Measurements from ENCODE around the gene CHST1.

Gene CHST1

DNA sequence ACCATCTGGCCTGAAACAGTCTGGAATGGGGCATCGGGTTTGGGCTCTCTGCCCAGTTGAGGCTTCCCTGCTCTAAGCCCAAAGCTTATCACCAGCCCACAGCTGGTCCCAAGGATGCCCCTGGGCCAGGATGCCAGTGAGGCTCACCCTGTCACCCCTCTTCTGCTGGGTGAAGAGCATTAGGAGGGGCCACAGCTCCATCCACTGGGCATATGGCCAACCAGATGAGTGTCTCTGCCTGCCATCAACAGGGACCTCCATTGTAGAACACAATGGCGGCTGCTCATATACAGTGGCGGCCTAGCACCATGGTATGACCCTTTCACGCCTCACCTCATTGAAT, 5.6 kb downstream of the CHST1 start:
- DNase-seq = peak; percentile 8

DNA sequence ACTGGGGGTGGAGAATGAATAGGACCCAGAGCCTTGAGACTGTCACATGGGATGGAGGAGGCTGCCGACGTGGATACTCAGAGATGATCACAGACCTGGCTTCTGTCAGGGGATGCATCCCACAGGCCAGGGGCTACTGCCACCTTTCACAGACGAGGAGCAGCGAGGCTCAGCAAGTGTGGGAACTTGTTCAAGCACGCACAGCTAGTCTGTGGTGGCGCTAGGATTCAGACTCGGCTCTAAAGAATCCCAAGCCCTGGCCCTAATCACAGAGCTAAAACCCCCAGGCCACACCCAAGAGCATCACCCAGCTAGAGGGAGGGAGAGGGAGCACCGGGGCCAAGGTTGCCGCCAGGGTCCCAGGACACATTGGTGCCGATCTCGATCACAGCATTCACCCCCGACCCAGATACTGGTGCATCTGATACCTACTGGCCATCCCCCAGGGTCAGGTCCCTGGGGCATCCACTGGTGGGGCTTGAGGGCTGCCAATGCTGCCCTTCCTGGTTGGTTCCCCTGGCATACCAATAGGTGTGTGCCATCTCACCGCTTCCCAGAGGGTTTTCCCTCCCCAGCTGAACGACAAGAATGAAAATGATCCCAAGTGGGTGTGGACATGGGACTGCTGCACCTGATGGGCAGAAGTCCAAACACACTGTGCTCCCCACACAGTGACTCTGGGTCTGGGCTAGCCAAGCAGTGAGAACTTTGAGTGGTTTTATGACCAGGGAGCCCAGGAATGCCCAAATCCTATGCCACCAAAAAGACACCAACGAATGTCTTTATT, 6.2 kb downstream of the CHST1 start:
- no peak for DNase-seq

DNA sequence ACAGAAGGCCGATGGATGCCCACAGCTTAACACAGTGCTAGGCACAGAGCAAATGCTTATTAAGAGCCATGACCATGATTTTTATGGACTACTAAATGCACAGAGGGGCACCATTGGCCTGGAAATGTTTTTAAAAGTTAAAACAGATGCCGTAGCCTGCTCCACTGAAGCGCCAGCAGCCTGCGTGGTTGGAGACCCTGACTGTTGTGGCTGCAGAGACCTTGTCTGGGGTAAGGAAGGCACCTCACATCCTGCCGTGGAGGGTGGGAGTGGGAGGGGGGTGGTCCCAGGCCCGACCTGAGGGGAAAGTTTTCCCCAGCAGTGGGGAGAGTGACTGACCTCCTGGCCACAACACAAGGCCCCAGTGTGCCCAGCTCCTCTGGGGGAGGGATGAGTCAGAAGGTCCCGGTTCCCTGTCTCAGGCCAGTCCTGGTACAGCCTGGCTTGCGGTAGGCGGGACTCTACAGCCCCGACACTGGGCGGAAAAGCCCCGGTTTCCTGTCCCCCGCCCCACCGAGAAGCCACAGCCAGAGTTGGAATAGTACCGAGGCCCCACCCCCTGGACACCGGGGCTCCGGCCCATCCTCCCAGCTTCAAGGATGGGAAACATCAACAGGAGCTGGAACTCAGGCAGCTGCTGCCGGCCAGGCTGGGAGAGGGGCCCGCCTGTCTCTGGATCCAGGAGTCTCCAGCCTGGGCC, 7.0 kb downstream of the CHST1 start:
- DNase-seq = no peak

DNA sequence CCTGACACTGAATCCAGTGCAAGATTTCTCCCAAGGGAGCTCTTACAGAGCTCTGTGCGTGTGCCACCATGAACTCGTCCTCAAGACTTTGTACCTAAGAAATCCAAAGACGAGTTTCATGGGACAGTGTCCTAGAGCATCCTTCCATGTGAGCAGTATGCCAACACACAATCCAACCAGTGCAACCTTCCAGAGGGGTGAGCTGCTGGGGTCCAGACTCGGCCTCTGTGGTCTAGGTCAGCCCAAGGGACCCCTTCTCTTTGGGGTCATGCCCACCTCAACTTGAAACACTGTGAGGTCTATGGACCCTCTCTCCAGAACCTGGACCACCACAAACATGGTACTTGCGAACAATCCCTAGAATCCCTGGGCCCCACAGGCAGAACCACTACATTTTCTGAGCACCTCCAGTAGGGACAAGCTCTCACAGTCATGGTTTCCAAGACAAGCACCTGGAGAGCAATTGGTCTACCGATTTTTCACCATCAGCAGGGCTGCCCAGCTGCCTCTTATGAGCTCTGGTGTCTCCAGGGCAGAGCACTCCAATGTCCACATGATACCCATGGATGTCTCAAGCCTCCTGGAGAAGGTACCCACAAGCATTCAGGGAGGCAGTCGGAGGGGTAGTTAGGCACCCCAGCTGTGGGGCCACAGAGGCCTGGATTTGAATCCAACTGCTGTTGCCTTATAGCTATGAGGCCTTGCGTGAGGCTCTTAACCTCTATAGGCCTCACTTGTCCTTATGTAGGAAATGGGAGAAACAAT, 7.7 kb downstream of the CHST1 start:
- no peak for DNase-seq

DNA sequence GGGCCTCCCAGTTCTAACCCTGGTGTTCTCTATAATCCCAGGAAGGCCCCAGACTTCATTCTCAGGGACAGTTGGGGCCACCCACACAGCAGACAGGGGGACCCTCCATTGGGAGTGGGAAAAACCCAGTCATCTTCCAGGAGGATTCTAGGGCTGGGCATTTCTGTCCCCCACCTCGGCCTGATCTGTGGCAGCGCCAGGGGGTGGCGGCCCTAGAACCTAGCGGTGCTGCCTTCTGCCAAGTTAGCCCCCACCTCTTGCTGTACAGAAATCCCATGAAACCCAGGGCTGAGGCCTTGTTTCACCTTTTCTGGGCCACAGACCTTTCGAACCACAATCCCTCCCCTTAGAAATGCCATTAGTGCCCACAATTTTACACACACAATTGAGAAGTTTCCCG, 9.6 kb downstream of the CHST1 start:
- no peak for DNase-seq

DNA sequence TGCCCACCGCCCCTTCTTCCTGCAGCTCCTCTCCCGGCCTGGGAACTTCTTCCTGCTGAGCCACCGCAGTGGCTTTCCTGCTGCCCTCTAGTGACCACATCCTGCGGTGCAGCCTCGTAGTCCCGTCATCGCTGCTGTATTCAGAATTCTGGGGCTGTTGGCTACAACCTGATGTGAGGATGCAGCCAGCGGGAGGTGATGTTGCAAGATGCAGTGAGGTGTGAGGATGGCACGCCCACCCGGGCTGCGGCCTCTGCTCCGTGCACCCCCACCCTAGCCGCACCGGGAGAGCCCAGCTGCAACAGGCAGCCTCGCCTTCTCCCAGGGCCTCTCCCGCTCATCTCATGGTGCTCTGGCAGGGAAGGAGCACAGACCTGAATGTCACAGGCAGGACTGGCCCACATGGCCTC, 10.1 kb downstream of the CHST1 start:
- DNase-seq = peak; percentile 60

DNA sequence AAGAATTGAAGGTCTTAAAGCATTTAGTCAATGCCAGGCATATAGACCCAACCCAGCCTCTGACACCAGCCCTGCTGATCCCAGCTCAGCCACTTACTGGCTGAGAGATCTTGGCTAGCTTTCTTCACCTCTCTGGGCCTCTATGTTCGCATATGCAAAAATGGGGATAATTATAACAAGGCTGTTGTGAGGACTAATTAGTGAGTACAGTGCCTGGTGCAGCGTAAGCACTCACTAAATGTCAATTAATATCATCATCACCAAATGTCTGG, 10.5 kb downstream of the CHST1 start:
- no peak for DNase-seq

DNA sequence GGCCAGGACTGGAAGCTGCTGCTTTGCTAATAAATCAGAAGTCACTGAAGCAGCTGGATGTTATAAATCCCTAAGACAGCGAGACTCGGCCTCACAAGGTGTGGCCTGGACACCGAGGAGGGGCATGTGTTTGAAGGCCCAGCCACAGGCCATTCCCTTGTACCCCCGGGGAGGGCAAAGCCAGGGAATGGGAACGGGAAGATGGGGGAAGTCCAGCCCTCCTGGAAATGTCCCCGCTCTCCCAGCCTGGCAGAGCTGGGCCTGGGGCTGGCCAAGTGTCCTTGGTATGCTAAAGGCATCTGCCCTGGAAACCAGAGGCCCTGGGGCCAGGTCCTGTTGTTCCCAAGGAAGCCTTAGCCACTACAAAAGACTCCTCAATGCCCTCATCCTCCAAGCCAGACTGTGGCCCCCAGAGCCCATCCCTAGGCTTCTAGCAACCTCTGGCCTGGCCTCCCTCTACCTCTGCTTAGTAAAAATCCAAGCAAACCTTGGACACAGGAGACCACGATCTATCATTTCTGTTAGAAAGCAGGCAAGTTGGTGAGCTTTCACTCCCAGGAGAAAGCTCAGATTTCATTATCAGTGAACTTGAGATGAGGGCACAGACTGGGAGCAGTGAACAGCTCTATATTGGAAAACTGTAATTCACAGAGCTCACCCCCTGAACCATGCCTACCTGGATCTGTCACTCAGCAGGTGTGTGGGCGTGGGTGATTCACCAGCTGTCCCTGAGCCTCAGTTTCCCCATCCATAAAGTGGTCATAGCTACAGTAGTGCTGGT, 11.0 kb downstream of the CHST1 start:
- no peak for DNase-seq

DNA sequence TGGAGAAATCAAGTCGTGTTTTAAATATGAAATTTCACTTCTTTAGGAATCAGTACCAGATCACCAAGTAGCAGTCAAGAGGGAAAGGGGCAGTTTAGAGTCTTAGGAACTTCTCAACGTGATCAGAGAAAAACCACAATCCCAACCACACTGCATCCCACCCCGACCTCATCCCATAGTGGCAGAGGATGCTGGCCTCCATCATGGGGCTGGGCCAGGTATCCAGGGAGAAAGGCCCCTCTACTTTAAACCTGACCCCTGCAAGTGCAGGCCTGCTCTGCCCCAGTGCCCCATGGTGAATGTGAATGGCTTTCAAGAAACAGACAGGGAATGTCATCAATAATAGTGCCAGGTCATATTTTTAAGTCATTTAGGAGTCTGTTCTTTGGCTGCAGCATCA, 12.1 kb downstream of the CHST1 start:
- no peak for DNase-seq

DNA sequence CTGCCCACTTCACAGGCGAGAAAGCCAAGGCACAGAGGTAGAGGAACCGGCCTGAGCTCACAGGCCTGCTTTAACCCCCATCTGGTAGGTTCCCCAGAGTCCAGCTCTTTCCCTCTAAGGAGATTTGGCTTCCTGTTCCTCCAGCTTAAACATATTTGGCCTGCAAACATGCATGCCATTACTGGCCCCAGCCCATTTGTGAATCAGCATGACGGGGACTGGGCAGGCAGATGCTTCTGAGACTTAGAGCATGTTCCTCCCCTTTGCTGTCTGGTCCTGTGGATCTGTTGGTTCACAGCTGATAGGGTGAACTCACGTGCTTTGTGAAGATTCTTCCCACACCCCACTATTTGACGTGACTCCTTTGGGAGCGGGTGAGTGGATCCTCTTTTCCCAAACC, 12.6 kb downstream of the CHST1 start:
- no peak for DNase-seq

DNA sequence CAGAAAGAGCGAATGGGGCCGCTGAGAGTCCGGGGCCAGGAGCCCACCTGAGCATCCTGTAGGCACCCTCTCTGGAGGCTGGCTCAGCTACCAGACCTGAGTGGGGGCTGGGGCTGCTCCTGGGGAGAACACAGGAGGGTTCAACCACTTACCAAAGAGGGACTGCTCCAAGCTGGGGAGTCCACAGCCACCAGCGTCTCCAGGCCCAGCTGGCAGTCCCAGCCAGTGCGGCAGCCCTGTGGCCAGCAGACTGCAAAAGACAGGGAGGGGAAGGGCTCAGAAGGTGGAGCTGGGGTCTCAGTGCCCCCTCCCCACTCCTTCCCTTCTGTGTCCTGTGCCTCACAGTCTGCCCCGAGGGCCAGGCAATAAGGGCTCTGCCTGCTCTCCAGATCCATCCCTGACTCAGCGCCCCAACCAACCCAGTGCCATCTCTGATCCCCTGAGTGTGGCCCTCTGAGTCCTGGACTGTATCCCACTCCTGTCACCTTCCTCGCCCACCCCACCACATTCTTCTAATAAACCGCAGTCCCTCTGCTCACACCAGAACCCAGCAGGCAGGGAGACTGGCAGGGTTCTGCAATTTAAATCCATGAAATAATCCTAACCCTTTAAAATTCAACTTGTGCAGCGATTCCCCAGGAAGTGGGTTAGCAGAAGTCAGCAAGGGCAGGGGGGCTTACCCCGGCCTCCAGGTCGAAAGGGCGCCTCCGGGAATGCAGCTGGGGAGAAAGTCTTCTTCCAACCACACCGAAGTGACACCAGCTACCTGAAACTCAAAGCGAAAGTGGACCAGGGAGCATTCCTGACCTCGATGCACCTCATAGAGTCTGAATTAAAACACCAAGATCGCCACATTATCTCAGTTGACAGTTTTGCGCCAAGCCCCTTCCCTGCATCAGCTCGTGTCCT, 13.3 kb downstream of the CHST1 start:
- DNase-seq = no peak

DNA sequence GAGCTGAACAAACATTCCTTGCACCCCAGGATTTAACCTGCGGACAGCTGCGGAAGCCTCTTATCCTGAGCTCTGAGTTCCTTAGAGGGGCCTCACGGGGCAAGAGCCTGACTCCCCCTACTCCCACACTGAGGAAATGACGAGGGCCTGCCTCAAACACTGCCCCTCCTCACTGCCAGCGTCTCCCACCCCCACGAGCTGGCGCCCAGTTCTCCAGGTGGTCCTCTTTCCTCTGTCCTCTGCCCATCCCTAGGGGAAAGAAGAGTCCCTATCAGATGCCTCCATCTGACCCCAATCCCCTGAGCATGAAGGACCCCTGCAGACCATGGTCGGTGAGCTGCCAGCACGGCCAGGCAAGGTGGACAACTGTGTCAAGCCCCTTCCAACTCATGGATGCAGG, 14.3 kb downstream of the CHST1 start:
- DNase-seq = no peak

DNA sequence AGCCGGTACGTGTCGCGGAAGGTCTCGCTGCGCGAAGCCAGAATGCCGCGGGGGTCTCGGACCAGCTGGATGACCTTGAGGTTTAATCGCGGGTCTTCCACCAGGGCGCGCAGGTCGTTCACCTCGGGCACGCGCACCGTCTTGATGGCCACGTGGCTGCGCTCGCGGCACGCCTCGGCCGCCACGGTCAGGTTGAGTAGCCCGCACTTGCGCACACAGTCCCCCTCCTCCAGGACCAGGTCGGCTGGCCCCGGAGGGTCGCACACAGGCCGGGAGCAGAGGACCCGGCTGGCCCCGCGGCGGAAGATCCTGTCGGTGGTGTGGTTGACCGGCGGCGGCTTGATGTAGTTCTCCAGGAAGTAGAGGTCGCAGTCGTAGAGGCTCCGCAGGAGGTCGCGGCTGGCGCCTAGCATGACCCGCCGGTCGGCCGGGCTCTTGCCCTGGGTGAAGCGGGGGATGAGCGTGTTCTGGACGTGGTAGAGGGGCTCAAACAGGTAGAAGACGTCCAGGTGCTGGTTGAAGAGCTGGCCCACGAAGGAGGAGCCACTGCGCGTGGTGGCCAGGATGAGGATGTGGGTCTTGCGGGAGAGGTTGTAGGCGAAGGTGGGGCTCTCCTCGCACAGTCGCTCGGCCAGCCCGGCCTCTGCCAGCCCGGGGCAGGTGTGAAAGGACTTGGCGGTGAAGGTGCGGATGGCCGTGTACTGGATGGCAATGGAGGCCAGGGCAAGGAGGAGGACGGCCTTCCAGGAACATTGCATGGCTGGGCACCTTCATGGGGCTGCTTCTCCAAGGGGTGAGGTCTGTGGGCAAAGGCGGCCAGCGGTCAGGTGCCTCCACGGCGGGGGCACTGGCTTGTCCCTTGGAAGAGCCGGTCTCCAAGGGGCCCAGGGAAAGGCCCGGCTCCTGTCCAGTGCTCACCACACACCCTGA, 15.0 kb downstream of the CHST1 start:
- DNase-seq = no peak

DNA sequence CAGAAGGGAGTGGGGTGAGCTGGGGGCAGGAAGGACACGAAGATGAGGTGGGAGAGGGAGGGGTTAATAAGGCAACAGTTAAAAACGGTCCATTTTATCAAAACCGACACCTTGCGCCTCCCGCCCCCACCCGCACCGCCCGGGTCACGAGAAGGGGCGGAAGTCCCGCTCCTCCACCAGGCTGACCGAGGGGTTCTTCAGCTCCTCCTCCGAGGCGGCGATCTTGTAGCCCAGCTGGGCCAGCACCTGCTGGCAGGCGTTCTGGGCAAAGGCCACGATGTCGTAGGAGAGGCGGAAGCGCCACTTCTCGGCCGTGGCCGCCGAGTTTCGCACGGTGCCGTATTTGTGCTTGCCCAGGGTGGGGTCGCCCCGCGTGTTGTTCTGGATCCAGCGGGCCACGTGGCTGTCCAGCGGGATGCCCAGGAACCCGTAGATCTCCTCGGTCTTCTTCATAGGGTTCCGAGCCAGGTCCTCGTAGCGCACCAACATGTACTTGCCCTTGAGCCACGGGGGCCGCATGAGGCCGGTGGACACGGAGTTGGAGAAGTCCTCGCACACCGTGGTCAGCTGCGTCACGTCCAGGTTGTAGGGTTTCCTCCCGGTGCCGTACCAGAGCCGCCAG, 15.8 kb downstream of the CHST1 start:
- no peak for DNase-seq

DNA sequence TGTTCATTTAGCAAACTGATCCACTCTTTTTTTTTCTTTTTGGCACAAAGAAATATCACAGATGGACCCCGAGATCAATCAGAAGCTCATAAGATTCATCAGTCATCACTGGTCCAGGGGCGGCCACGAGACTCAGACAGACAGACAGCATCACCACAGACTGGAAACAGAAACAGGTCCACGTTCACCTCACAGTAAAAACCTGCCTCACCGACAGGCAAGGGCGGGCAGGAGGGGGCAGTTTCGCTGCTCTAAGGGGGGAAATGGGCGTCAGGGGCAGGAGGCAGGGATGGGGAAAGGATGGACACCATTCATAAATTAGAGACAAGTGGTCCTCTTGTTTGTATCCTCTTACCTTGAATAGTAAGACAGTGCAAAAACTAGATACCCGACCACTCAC, 16.5 kb downstream of the CHST1 start:
- DNase-seq = no peak

DNA sequence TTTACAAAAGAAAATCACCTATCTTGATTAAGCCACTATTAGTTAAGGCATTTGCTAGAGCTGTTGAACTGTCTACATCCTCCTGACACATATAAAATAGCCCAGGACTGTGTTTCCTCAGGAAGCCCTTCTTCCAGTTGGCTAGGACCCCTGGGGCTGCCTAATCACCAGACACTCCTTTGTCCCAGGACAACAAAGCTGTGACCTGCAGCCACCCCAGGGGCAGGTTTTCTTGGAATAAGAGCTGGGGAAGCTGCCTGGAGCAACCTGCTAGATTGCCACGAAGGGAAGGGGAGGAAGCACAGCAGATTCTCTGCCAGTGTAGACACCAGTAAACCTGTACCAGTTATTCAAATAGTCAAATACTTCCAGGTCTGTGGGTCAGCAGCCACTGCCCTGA, 17.6 kb downstream of the CHST1 start:
- DNase-seq = no peak

DNA sequence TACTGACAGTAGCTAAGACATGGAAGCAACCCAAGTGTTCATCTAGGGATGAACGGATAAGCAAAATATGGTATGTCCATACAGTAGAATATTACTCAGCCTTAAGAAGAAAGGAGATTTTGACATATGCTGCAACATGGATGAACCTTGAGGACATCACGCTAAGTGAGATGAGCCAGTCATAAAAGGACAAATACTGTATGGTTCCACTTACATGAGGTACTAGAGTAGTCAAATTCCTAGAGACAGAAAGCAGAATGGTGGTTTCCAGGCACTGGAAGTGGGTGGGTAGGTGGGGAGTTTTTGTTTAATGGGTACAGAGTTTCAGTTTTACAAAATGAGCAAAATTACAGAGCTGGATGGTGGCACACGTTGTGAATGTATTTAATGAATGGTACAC, 18.1 kb downstream of the CHST1 start:
- DNase-seq = no peak

DNA sequence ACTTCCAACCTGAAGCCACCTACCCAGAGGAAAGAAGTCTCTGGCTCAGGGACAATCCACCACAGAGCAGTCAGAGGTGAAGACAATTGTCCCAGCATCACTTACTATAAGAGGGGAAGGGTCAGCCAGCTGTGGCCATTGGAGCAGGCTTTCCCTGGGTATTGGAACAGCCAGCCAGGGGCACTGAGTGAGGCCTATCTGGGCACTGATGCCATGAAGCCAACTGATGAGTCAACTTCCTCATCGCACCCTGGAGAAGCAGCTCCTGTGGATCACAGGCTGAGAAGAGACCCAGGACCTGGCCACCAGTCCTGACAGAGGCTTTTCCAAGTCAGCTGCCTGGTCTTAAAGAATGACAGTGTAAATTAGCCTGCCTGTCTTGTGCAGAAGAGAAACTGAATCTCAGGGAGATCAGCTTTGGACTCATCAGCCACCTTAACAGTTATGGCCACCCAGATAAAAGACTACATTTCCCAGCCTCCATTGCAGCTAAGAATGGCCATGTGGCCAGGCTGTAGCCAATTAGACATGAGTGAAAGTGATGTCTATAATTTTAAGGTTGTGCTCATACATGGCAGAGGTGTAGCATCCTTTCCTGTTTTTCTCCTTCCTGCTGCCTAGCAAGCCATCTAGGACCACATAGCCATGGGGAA, 19.0 kb downstream of the CHST1 start:
- DNase-seq = no peak

DNA sequence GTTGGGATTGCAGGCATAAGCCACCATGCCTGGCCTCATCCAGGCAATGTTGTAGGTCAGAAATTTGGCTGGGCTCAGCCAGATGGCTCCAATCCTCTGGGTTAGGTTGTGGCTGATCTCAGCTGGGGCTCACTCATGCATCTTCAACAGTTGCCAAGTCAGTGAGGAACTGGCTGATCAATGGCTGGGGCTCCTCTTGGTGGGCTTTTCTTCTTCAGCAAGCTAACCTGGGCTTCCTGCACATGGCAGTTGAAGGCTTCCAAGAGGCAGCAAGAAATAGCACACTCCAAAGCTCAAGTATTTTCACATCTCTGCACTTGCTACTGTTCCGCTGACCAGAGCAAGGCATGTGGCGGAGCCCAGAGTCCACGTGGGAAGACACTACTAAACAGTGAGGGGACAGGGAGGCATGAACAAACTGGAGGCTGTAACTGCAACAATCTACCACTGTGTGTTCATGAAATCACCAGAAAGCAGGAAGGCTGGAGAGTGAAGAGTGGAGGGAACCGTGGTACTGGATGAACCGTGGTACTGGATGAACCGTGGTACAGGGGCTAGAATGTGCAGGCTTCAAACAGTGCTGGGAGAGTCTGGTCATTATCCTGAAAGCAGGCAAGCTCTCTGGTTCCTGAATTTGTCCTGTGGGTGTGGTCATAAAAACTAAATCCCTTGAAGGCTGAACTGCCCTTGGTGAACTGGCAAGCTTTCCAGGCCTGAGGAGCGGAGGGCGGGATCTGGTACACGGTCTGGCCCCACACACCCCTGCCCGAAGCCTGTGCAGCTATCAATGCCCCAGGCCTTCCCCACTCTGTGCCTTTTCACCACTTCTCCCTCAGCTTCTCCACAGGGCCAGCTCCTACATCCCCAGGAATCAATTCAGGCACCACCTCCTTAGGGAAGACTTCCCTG, 20.2 kb downstream of the CHST1 start:
- no peak for DNase-seq

Measured in NCI-H524 treated with DMSO at 0.1 percent for 48 hours (cell line).